ENCODE measurements around the gene HEXD.
A peak's percentile ranks its signal among the peaks of the same experiment; 100 is the strongest.

The HEXD gene

DNA sequence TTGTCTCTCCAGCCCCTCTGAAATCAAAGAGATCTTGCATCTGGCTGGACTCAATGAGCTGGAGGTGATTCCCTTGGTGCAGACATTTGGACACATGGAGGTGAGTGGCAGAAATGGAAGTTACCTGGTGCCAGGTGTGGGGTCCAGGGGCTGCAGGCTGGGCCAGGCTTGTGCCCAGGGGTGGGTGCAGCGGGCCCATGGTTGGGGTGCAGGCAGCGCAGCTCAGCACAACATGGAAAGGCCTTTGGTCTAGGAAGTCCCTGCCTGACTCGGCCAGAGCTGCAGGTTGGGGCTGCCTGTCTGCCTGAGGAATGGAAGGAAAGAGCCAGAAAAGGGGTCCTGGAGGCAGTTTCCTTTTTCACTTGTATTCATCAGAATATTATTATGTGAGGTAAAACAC lies 10.4 kb downstream of the HEXD start:
- Histone ChIP-seq H3K4me3 (ENCODE audit: low read length) (no peak overlapping the region), H3K9me3 (ENCODE audit: control insufficient read depth, insufficient read depth, low read length) (no peaks in the 10 kb centered on the region), H3F3A (ENCODE audit: control insufficient read depth, insufficient read depth) (no peaks in the 10 kb centered on the region), H4K20me1 (ENCODE audit: control insufficient read depth, insufficient read depth, low read depth, low read length) (peaks cover 5% of the 10 kb centered on the region; the same call in 1 of the 2 replicates), H3K4me2 (ENCODE audit: low read length) (peak overlapping the region; percentile 31), H3K27ac (ENCODE audit: low read depth, low read length) (no peak overlapping the region), H3K9me2 (replicated peaks; ENCODE audit: control insufficient read depth, low read length) (no peaks in the 10 kb centered on the region), H3K79me2 (ENCODE audit: control insufficient read depth, low read length) (no peaks in the 10 kb centered on the region), H3K4me1 (ENCODE audit: control insufficient read depth, low read length) (peaks cover 15% of the 10 kb centered on the region), H3K36me3 (ENCODE audit: control insufficient read depth, low read length) (no peaks in the 10 kb centered on the region), H3K27me3 (ENCODE audit: control insufficient read depth, low read length) (no peaks in the 10 kb centered on the region)
- TF ChIP-seq, protein P1, sequence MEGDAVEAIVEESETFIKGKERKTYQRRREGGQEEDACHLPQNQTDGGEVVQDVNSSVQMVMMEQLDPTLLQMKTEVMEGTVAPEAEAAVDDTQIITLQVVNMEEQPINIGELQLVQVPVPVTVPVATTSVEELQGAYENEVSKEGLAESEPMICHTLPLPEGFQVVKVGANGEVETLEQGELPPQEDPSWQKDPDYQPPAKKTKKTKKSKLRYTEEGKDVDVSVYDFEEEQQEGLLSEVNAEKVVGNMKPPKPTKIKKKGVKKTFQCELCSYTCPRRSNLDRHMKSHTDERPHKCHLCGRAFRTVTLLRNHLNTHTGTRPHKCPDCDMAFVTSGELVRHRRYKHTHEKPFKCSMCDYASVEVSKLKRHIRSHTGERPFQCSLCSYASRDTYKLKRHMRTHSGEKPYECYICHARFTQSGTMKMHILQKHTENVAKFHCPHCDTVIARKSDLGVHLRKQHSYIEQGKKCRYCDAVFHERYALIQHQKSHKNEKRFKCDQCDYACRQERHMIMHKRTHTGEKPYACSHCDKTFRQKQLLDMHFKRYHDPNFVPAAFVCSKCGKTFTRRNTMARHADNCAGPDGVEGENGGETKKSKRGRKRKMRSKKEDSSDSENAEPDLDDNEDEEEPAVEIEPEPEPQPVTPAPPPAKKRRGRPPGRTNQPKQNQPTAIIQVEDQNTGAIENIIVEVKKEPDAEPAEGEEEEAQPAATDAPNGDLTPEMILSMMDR (IDR thresholded peaks at IDR 0.05; ENCODE audit: low read depth, low read length, poor library complexity, severe bottlenecking): no peak
- TF ChIP-seq EZH2phosphoT487 (IDR thresholded peaks at IDR 0.05; ENCODE audit: borderline replicate concordance, low read length): no peak

DNA sequence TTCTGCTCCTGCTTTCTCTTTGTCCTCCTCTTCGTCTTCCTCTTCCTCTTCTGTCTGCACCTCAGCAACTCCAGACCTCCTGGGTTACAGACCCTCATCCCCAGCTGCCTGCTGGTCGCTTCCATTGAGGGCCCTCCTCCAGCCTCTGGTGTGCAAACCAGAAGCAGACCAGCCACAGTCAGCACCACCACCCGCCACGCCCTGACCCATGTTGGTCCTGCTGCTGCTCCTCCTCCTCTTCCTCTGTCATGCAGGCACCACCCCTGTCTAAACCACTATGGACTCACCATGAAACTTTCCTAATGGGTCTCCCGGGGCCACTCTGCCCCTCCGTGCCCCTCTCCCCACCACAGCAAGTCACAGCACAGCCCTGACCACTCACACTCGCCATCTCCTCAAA lies 11.7 kb downstream of the HEXD start:
- H4K20me1 ChIP-seq (ENCODE audit: control insufficient read depth, insufficient read depth, low read depth, low read length): no peaks in the 10 kb centered on the region
- no peaks in the 10 kb centered on the region for H3K79me2 ChIP-seq (ENCODE audit: control insufficient read depth, low read length)
- no peaks in the 10 kb centered on the region for H3F3A ChIP-seq (ENCODE audit: control insufficient read depth, insufficient read depth)
- no peak overlapping the region for H3K4me2 ChIP-seq (ENCODE audit: low read length)
- H3K27me3 ChIP-seq (ENCODE audit: control insufficient read depth, low read length): no peaks in the 10 kb centered on the region
- H3K4me3 ChIP-seq (ENCODE audit: low read length): no peak overlapping the region
- H3K9me2 ChIP-seq (replicated peaks; ENCODE audit: control insufficient read depth, low read length): no peaks in the 10 kb centered on the region
- H3K36me3 ChIP-seq (ENCODE audit: control insufficient read depth, low read length): no peaks in the 10 kb centered on the region
- H3K27ac ChIP-seq (ENCODE audit: low read depth, low read length): no peak overlapping the region
- TF ChIP-seq EZH2phosphoT487 (IDR thresholded peaks at IDR 0.05; ENCODE audit: borderline replicate concordance, low read length): no peak
- TF ChIP-seq, protein P1 (IDR thresholded peaks at IDR 0.05; ENCODE audit: low read depth, low read length, poor library complexity, severe bottlenecking): no peak
- H3K4me1 ChIP-seq (ENCODE audit: control insufficient read depth, low read length): peaks cover 26% of the 10 kb centered on the region
- no peaks in the 10 kb centered on the region for H3K9me3 ChIP-seq (ENCODE audit: control insufficient read depth, insufficient read depth, low read length)

DNA sequence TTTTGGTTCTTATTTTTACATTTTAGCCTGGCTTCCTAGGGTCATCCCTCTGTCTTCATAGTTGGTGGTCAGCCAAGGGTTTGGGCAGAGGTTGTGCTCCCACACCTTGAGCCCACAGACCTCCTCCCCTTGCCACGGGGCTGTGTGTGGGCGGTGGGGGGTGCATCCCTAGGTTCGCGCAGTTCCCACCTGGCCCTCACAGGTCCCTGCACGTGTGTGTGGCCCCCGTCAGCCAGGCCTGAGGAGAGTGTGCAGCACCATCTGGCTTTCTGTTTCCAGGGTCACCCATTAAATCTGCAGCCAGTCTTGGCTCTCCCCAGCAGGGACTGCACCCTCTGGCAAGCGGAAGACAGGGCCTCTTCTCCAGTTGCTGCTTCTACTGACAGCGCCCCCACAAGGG lies 13.9 kb downstream of the HEXD start:
- no peak for TF ChIP-seq EZH2phosphoT487 (IDR thresholded peaks at IDR 0.05; ENCODE audit: borderline replicate concordance, low read length)

DNA sequence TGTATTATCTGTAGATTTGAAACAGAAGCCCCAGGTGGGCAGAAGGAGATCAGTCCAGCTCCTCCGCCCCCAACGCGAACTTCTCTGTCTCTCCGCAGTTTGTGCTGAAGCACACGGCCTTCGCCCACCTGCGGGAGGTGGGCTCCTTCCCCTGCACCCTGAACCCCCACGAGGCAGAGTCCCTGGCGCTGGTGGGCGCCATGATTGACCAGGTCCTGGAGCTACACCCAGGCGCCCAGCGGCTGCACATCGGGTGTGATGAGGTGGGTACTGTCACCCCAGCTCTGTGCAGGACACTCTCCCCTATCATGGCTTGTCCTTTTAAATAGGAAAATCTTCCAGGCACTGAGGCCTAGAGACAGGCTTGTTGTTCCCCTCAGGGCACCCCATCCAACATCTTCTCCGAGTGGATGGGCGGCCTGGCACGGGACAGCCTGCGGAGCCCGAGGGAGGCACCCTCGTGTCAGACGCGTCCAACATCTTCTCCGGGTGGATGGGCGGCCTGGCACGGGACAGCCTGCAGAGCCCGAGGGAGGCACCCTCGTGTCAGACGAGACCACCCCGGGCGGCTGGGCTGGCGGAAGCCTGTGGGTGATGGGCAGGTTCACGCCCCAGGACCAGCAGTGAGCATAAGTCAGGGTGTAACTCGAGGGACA lies 15.5 kb downstream of the HEXD start:
- peaks cover 30% of the 10 kb centered on the region for H3K4me1 ChIP-seq (ENCODE audit: control insufficient read depth, low read length)
- peak overlapping the region; percentile 53 for H3K4me2 ChIP-seq (ENCODE audit: low read length)
- H3K9me2 ChIP-seq (replicated peaks; ENCODE audit: control insufficient read depth, low read length): no peaks in the 10 kb centered on the region
- H3K4me3 ChIP-seq (ENCODE audit: low read length): no peak overlapping the region
- H3K27ac ChIP-seq (ENCODE audit: low read depth, low read length): no peak overlapping the region
- no peaks in the 10 kb centered on the region for H3F3A ChIP-seq (ENCODE audit: control insufficient read depth, insufficient read depth)
- H3K9me3 ChIP-seq (ENCODE audit: control insufficient read depth, insufficient read depth, low read length): no peaks in the 10 kb centered on the region
- H3K79me2 ChIP-seq (ENCODE audit: control insufficient read depth, low read length): no peaks in the 10 kb centered on the region
- H3K27me3 ChIP-seq (ENCODE audit: control insufficient read depth, low read length): no peaks in the 10 kb centered on the region
- no peaks in the 10 kb centered on the region for H4K20me1 ChIP-seq (ENCODE audit: control insufficient read depth, insufficient read depth, low read depth, low read length)
- TF ChIP-seq EZH2phosphoT487 (IDR thresholded peaks at IDR 0.05; ENCODE audit: borderline replicate concordance, low read length): no peak
- TF ChIP-seq, protein P1 (IDR thresholded peaks at IDR 0.05; ENCODE audit: low read depth, low read length, poor library complexity, severe bottlenecking): no peak
- H3K36me3 ChIP-seq (ENCODE audit: control insufficient read depth, low read length): no peaks in the 10 kb centered on the region

More for the DNA sequence above, 13.9 kb downstream of the HEXD start:
- H3K9me3 ChIP-seq (ENCODE audit: control insufficient read depth, insufficient read depth, low read length): no peaks in the 10 kb centered on the region
- H3K79me2 ChIP-seq (ENCODE audit: control insufficient read depth, low read length): no peaks in the 10 kb centered on the region
- H3K4me3 ChIP-seq (ENCODE audit: low read length): no peak overlapping the region
- no peaks in the 10 kb centered on the region for H4K20me1 ChIP-seq (ENCODE audit: control insufficient read depth, insufficient read depth, low read depth, low read length)
- H3K36me3 ChIP-seq (ENCODE audit: control insufficient read depth, low read length): no peaks in the 10 kb centered on the region
- no peak overlapping the region for H3K4me2 ChIP-seq (ENCODE audit: low read length)
- H3F3A ChIP-seq (ENCODE audit: control insufficient read depth, insufficient read depth): no peaks in the 10 kb centered on the region
- no peaks in the 10 kb centered on the region for H3K27me3 ChIP-seq (ENCODE audit: control insufficient read depth, low read length)
- no peaks in the 10 kb centered on the region for H3K9me2 ChIP-seq (replicated peaks; ENCODE audit: control insufficient read depth, low read length)
- H3K27ac ChIP-seq (ENCODE audit: low read depth, low read length): no peak overlapping the region
- H3K4me1 ChIP-seq (ENCODE audit: control insufficient read depth, low read length): peaks cover 33% of the 10 kb centered on the region
